ENCODE results near the gene ARSG.
"Not testable (repeated sequence)": the region's sequence is repeated elsewhere in the genome, so short reads cannot be mapped to it uniquely, and the experiment has no call there.

ARSG gene

GRCh38 chr17:68276339-68276738, 15.0 kb upstream of the ARSG start:
- H3K9me3 ChIP-seq (ENCODE audit: control insufficient read depth in 1 of 2, low read length in 2 of 2); H3K4me1 ChIP-seq (ENCODE audit: control insufficient read depth in 1 of 2, insufficient read depth in 2 of 2, low read length in 2 of 2): not testable (repeated sequence)

GRCh38 chr17:68277807-68278206, 13.5 kb upstream of the ARSG start:
- Histone ChIP-seq H3K9me3 (ENCODE audit: control insufficient read depth in 1 of 2, low read length in 2 of 2) (peaks cover 6 to 8% of the 10 kb centered on the region in 2 donors), H3K27ac (ENCODE audit: low read depth, low read length) (no peak overlapping the region), H3K36me3 (ENCODE audit: control insufficient read depth in 1 of 2, insufficient read depth in 2 of 2, low read length in 2 of 2) (no peaks in the 10 kb centered on the region), H3K4me1 (ENCODE audit: control insufficient read depth in 1 of 2, insufficient read depth in 2 of 2, low read length in 2 of 2) (no peaks in the 10 kb centered on the region), H3K27me3 (ENCODE audit: control insufficient read depth in 1 of 2, insufficient read depth in 2 of 2, low read length in 2 of 2) (no peaks in the 10 kb centered on the region), H3K4me3 (ENCODE audit: low read depth in 1 of 2, low read length in 2 of 2) (no peak overlapping the region), H3K9ac (ENCODE audit: low read depth in 1 of 2, low read length in 2 of 2) (no peak overlapping the region)

More at GRCh38 chr17:68276339-68276738, 15.0 kb upstream of the ARSG start:
- H3K27ac ChIP-seq (ENCODE audit: low read depth, low read length); H3K4me3 ChIP-seq (ENCODE audit: low read depth in 1 of 2, low read length in 2 of 2); H3K36me3 ChIP-seq (ENCODE audit: control insufficient read depth in 1 of 2, insufficient read depth in 2 of 2, low read length in 2 of 2); H3K9ac ChIP-seq (ENCODE audit: low read depth in 1 of 2, low read length in 2 of 2); H3K27me3 ChIP-seq (ENCODE audit: control insufficient read depth in 1 of 2, insufficient read depth in 2 of 2, low read length in 2 of 2): not testable (repeated sequence)

GRCh38 chr17:68281965-68282364, 9.3 kb upstream of the ARSG start:
- not testable (repeated sequence) for H3K4me3 ChIP-seq (ENCODE audit: low read depth in 1 of 2, low read length in 2 of 2); H3K9ac ChIP-seq (ENCODE audit: low read depth in 1 of 2, low read length in 2 of 2); H3K36me3 ChIP-seq (ENCODE audit: control insufficient read depth in 1 of 2, insufficient read depth in 2 of 2, low read length in 2 of 2); H3K9me3 ChIP-seq (ENCODE audit: control insufficient read depth in 1 of 2, low read length in 2 of 2); H3K27me3 ChIP-seq (ENCODE audit: control insufficient read depth in 1 of 2, insufficient read depth in 2 of 2, low read length in 2 of 2); H3K27ac ChIP-seq (ENCODE audit: low read depth, low read length); H3K4me1 ChIP-seq (ENCODE audit: control insufficient read depth in 1 of 2, insufficient read depth in 2 of 2, low read length in 2 of 2)

- Histone ChIP-seq H3K9me3 (ENCODE audit: control insufficient read depth in 1 of 2, low read length in 2 of 2) (no peaks in the 10 kb centered on the region), H3K27ac (ENCODE audit: low read depth, low read length) (no peak overlapping the region), H3K36me3 (ENCODE audit: control insufficient read depth in 1 of 2, insufficient read depth in 2 of 2, low read length in 2 of 2) (no peaks in the 10 kb centered on the region), H3K9ac (ENCODE audit: low read depth in 1 of 2, low read length in 2 of 2) (no peak overlapping the region), H3K4me3 (ENCODE audit: low read depth in 1 of 2, low read length in 2 of 2) (no peak overlapping the region), H3K27me3 (ENCODE audit: control insufficient read depth in 1 of 2, insufficient read depth in 2 of 2, low read length in 2 of 2) (peaks cover 8 to 21% of the 10 kb centered on the region in 2 donors), H3K4me1 (ENCODE audit: control insufficient read depth in 1 of 2, insufficient read depth in 2 of 2, low read length in 2 of 2) (peaks cover 0 to 8% of the 10 kb centered on the region in 2 donors)
Measured at GRCh38 chr17:68288375-68288774, 2.9 kb upstream of the ARSG start.

GRCh38 chr17:68288804-68289203, 2.5 kb upstream of the ARSG start:
- peaks cover 8 to 24% of the 10 kb centered on the region in 2 donors for H3K27me3 ChIP-seq (ENCODE audit: control insufficient read depth in 1 of 2, insufficient read depth in 2 of 2, low read length in 2 of 2)
- H3K36me3 ChIP-seq (ENCODE audit: control insufficient read depth in 1 of 2, insufficient read depth in 2 of 2, low read length in 2 of 2), result no peaks in the 10 kb centered on the region
- H3K9ac ChIP-seq (ENCODE audit: low read depth in 1 of 2, low read length in 2 of 2), result no peak overlapping the region
- no peak overlapping the region for H3K4me3 ChIP-seq (ENCODE audit: low read depth in 1 of 2, low read length in 2 of 2)
- no peaks in the 10 kb centered on the region for H3K9me3 ChIP-seq (ENCODE audit: control insufficient read depth in 1 of 2, low read length in 2 of 2)
- no peak overlapping the region for H3K27ac ChIP-seq (ENCODE audit: low read depth, low read length)
- peaks cover 0 to 8% of the 10 kb centered on the region in 2 donors for H3K4me1 ChIP-seq (ENCODE audit: control insufficient read depth in 1 of 2, insufficient read depth in 2 of 2, low read length in 2 of 2)

- H3K36me3 ChIP-seq (ENCODE audit: control insufficient read depth in 1 of 2, insufficient read depth in 2 of 2, low read length in 2 of 2), result no peaks in the 10 kb centered on the region
- peak overlapping the region; percentile 1 to 30 for H3K9ac ChIP-seq (ENCODE audit: low read depth in 1 of 2, low read length in 2 of 2)
- peak overlapping the region; percentile 56 to 63 for H3K4me3 ChIP-seq (ENCODE audit: low read depth in 1 of 2, low read length in 2 of 2)
- no peak overlapping the region for H3K27ac ChIP-seq (ENCODE audit: low read depth, low read length)
- H3K4me1 ChIP-seq (ENCODE audit: control insufficient read depth in 1 of 2, insufficient read depth in 2 of 2, low read length in 2 of 2), result peaks cover 0 to 8% of the 10 kb centered on the region in 2 donors
- no peaks in the 10 kb centered on the region for H3K9me3 ChIP-seq (ENCODE audit: control insufficient read depth in 1 of 2, low read length in 2 of 2)
- peaks cover 8 to 31% of the 10 kb centered on the region in 2 donors for H3K27me3 ChIP-seq (ENCODE audit: control insufficient read depth in 1 of 2, insufficient read depth in 2 of 2, low read length in 2 of 2)
Measured at GRCh38 chr17:68289473-68289872, 1.8 kb upstream of the ARSG start.

- H3K4me1 ChIP-seq (ENCODE audit: control insufficient read depth in 1 of 2, insufficient read depth in 2 of 2, low read length in 2 of 2), result peaks cover 0 to 8% of the 10 kb centered on the region in 2 donors
- peaks cover 8 to 31% of the 10 kb centered on the region in 2 donors for H3K27me3 ChIP-seq (ENCODE audit: control insufficient read depth in 1 of 2, insufficient read depth in 2 of 2, low read length in 2 of 2)
- H3K36me3 ChIP-seq (ENCODE audit: control insufficient read depth in 1 of 2, insufficient read depth in 2 of 2, low read length in 2 of 2), result no peaks in the 10 kb centered on the region
- H3K27ac ChIP-seq (ENCODE audit: low read depth, low read length), result no peak overlapping the region
- H3K9ac ChIP-seq (ENCODE audit: low read depth in 1 of 2, low read length in 2 of 2), result peak overlapping the region; percentile 30 to 44
- peak overlapping the region; percentile 56 to 63 for H3K4me3 ChIP-seq (ENCODE audit: low read depth in 1 of 2, low read length in 2 of 2)
- H3K9me3 ChIP-seq (ENCODE audit: control insufficient read depth in 1 of 2, low read length in 2 of 2), result no peaks in the 10 kb centered on the region
Measured at GRCh38 chr17:68289936-68290267, 1.4 kb upstream of the ARSG start.

GRCh38 chr17:68290268-68290954, 884 bp upstream of the ARSG start:
- peaks cover 8 to 31% of the 10 kb centered on the region in 2 donors for H3K27me3 ChIP-seq (ENCODE audit: control insufficient read depth in 1 of 2, insufficient read depth in 2 of 2, low read length in 2 of 2)
- H3K9me3 ChIP-seq (ENCODE audit: control insufficient read depth in 1 of 2, low read length in 2 of 2), result no peaks in the 10 kb centered on the region
- H3K27ac ChIP-seq (ENCODE audit: low read depth, low read length), result peak overlapping the region; percentile 28
- peak overlapping the region; percentile 56 to 63 for H3K4me3 ChIP-seq (ENCODE audit: low read depth in 1 of 2, low read length in 2 of 2)
- peak overlapping the region; percentile 33 to 44 for H3K9ac ChIP-seq (ENCODE audit: low read depth in 1 of 2, low read length in 2 of 2)
- H3K36me3 ChIP-seq (ENCODE audit: control insufficient read depth in 1 of 2, insufficient read depth in 2 of 2, low read length in 2 of 2), result no peaks in the 10 kb centered on the region
- peaks cover 0 to 8% of the 10 kb centered on the region in 2 donors for H3K4me1 ChIP-seq (ENCODE audit: control insufficient read depth in 1 of 2, insufficient read depth in 2 of 2, low read length in 2 of 2)

GRCh38 chr17:68291836-68292688, 767 bp downstream of the ARSG start:
- peaks cover 8 to 34% of the 10 kb centered on the region in 2 donors for H3K27me3 ChIP-seq (ENCODE audit: control insufficient read depth in 1 of 2, insufficient read depth in 2 of 2, low read length in 2 of 2)
- no peaks in the 10 kb centered on the region for H3K9me3 ChIP-seq (ENCODE audit: control insufficient read depth in 1 of 2, low read length in 2 of 2)
- H3K27ac ChIP-seq (ENCODE audit: low read depth, low read length), result peak overlapping the region; percentile 87
- peak overlapping the region in 1 of 2 donors; percentile 63 for H3K9ac ChIP-seq (ENCODE audit: low read depth in 1 of 2, low read length in 2 of 2)
- H3K4me1 ChIP-seq (ENCODE audit: control insufficient read depth in 1 of 2, insufficient read depth in 2 of 2, low read length in 2 of 2), result peaks cover 5 to 8% of the 10 kb centered on the region in 2 donors
- H3K4me3 ChIP-seq (ENCODE audit: low read depth in 1 of 2, low read length in 2 of 2), result peak overlapping the region; percentile 48 to 53
- H3K36me3 ChIP-seq (ENCODE audit: control insufficient read depth in 1 of 2, insufficient read depth in 2 of 2, low read length in 2 of 2), result no peaks in the 10 kb centered on the region

- no peak overlapping the region for H3K27ac ChIP-seq (ENCODE audit: low read depth, low read length)
- H3K9me3 ChIP-seq (ENCODE audit: control insufficient read depth in 1 of 2, low read length in 2 of 2), result no peaks in the 10 kb centered on the region
- peak overlapping the region; percentile 48 to 53 for H3K4me3 ChIP-seq (ENCODE audit: low read depth in 1 of 2, low read length in 2 of 2)
- peak overlapping the region in 1 of 2 donors; percentile 63 for H3K9ac ChIP-seq (ENCODE audit: low read depth in 1 of 2, low read length in 2 of 2)
- H3K4me1 ChIP-seq (ENCODE audit: control insufficient read depth in 1 of 2, insufficient read depth in 2 of 2, low read length in 2 of 2), result peaks cover 5 to 8% of the 10 kb centered on the region in 2 donors
- no peaks in the 10 kb centered on the region for H3K36me3 ChIP-seq (ENCODE audit: control insufficient read depth in 1 of 2, insufficient read depth in 2 of 2, low read length in 2 of 2)
- H3K27me3 ChIP-seq (ENCODE audit: control insufficient read depth in 1 of 2, insufficient read depth in 2 of 2, low read length in 2 of 2), result peaks cover 8 to 34% of the 10 kb centered on the region in 2 donors
Measured at GRCh38 chr17:68292689-68293040, 1.4 kb downstream of the ARSG start.

Measured in duodenal mucosa (tissue), 2 donors.